ENCODE data around the gene BTBD9. TPM values are rescaled to one million over a fixed set of nuclear protein-coding genes. Genes with fewer than 3 reads are reported as not detected.

Gene BTBD9
- total RNA-seq, 6 experiments from 2014 or later = 11.0 to 12.7 (median 12.5) TPM

- no peak for DNase-seq
- H3K36me3 Mint-ChIP-seq (ENCODE audit: low read depth) = no peaks in the 10 kb centered on the region
- H3K27me3 Mint-ChIP-seq (ENCODE audit: insufficient read depth) = no peaks in the 10 kb centered on the region; the same call in 1 of the 2 replicates
- peak overlapping the region; percentile 79 for H3K27ac Mint-ChIP-seq
- TF ChIP-seq, protein P1, sequence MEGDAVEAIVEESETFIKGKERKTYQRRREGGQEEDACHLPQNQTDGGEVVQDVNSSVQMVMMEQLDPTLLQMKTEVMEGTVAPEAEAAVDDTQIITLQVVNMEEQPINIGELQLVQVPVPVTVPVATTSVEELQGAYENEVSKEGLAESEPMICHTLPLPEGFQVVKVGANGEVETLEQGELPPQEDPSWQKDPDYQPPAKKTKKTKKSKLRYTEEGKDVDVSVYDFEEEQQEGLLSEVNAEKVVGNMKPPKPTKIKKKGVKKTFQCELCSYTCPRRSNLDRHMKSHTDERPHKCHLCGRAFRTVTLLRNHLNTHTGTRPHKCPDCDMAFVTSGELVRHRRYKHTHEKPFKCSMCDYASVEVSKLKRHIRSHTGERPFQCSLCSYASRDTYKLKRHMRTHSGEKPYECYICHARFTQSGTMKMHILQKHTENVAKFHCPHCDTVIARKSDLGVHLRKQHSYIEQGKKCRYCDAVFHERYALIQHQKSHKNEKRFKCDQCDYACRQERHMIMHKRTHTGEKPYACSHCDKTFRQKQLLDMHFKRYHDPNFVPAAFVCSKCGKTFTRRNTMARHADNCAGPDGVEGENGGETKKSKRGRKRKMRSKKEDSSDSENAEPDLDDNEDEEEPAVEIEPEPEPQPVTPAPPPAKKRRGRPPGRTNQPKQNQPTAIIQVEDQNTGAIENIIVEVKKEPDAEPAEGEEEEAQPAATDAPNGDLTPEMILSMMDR (IDR thresholded peaks at IDR 0.05) = no peak
- H3K4me1 Mint-ChIP-seq (ENCODE audit: low read depth) = peaks cover 21% of the 10 kb centered on the region
- no peak overlapping the region for H3K4me3 Mint-ChIP-seq
- H3K9me3 Mint-ChIP-seq = no peaks in the 10 kb centered on the region
Measured at GRCh38 chr6:38555606-38556005, 84.1 kb downstream of the BTBD9 start.

- no peaks in the 10 kb centered on the region; the same call in 1 of the 2 replicates for H3K27me3 Mint-ChIP-seq (ENCODE audit: insufficient read depth)
- peak overlapping the region; percentile 79 for H3K27ac Mint-ChIP-seq
- H3K4me1 Mint-ChIP-seq (ENCODE audit: low read depth) = peaks cover 21% of the 10 kb centered on the region
- no peaks in the 10 kb centered on the region for H3K36me3 Mint-ChIP-seq (ENCODE audit: low read depth)
- H3K9me3 Mint-ChIP-seq = no peaks in the 10 kb centered on the region
- TF ChIP-seq, protein P1 (IDR thresholded peaks at IDR 0.05) = no peak
- H3K4me3 Mint-ChIP-seq = peak overlapping the region; percentile 36
- peak; percentile 75 for DNase-seq
Measured at GRCh38 chr6:38554700-38555413, 84.9 kb downstream of the BTBD9 start.

GRCh38 chr6:38554014-38554413 lies 85.7 kb downstream of the BTBD9 start:
- TF ChIP-seq, protein P1 (IDR thresholded peaks at IDR 0.05) = no peak
- no peak overlapping the region for H3K27ac Mint-ChIP-seq
- no peak overlapping the region for H3K4me3 Mint-ChIP-seq
- peaks cover 21% of the 10 kb centered on the region for H3K4me1 Mint-ChIP-seq (ENCODE audit: low read depth)
- H3K27me3 Mint-ChIP-seq (ENCODE audit: insufficient read depth) = no peaks in the 10 kb centered on the region; the same call in 1 of the 2 replicates
- no peaks in the 10 kb centered on the region for H3K36me3 Mint-ChIP-seq (ENCODE audit: low read depth)
- DNase-seq = no peak
- no peaks in the 10 kb centered on the region for H3K9me3 Mint-ChIP-seq

GRCh38 chr6:38552121-38552520 lies 87.6 kb downstream of the BTBD9 start:
- H3K27me3 Mint-ChIP-seq (ENCODE audit: insufficient read depth) = no peaks in the 10 kb centered on the region; the same call in 1 of the 2 replicates

GRCh38 chr6:38549795-38550194 lies 89.9 kb downstream of the BTBD9 start:
- TF ChIP-seq, protein P1 (IDR thresholded peaks at IDR 0.05) = no peak
- DNase-seq = no peak
- no peaks in the 10 kb centered on the region for H3K9me3 Mint-ChIP-seq
- H3K27ac Mint-ChIP-seq = no peak overlapping the region
- no peak overlapping the region for H3K4me3 Mint-ChIP-seq
- H3K27me3 Mint-ChIP-seq (ENCODE audit: insufficient read depth) = no peaks in the 10 kb centered on the region
- peaks cover 4% of the 10 kb centered on the region; the same call in 1 of the 2 replicates for H3K36me3 Mint-ChIP-seq (ENCODE audit: low read depth)
- H3K4me1 Mint-ChIP-seq (ENCODE audit: low read depth) = peaks cover 10% of the 10 kb centered on the region

More at GRCh38 chr6:38552121-38552520, 87.6 kb downstream of the BTBD9 start:
- H3K9me3 Mint-ChIP-seq = no peaks in the 10 kb centered on the region
- H3K27ac Mint-ChIP-seq = no peak overlapping the region
- peaks cover 4% of the 10 kb centered on the region; the same call in 1 of the 2 replicates for H3K36me3 Mint-ChIP-seq (ENCODE audit: low read depth)
- TF ChIP-seq, protein P1 (IDR thresholded peaks at IDR 0.05) = no peak
- DNase-seq = no peak
- H3K4me1 Mint-ChIP-seq (ENCODE audit: low read depth) = peaks cover 21% of the 10 kb centered on the region
- no peak overlapping the region for H3K4me3 Mint-ChIP-seq
